ENCODE data around the gene MPV17.
"Not testable (repeated sequence)": the region's sequence is repeated elsewhere in the genome, so short reads cannot be mapped to it uniquely, and the experiment has no call there.

Gene MPV17

GRCh38 chr2:27322766-27323595, at the start of gene MPV17:
MPV17 (minus strand) TSS chr2:27323097; CDS start chr2:27322517, 580 bp downstream.
- peak; percentile 59 to 62 for DNase-seq (ENCODE audit: low read depth in 2 of 2)

GRCh38 chr2:27370816-27371620, 48.1 kb upstream of the MPV17 start:
- DNase-seq (ENCODE audit: low read depth in 2 of 2): no peak

GRCh38 chr2:27370026-27370815, 47.3 kb upstream of the MPV17 start, which contains the start of the genes EIF2B4 and SNX17:
EIF2B4 (minus strand) TSS chr2:27370338; CDS start chr2:27370314, 24 bp downstream.
SNX17 (plus strand) TSS chr2:27370616; CDS start chr2:27370744, 128 bp downstream.
- DNase-seq (ENCODE audit: low read depth in 2 of 2): peak; percentile 97 to 98

- DNase-seq (ENCODE audit: low read depth in 2 of 2): no peak
Observed at GRCh38 chr2:27369471-27370025, 46.7 kb upstream of the MPV17 start.

- DNase-seq (ENCODE audit: low read depth in 2 of 2): no peak
Observed at GRCh38 chr2:27363933-27364332, 41.0 kb upstream of the MPV17 start.

- no peak for DNase-seq (ENCODE audit: low read depth in 2 of 2)
Observed at GRCh38 chr2:27362678-27363420, 40.0 kb upstream of the MPV17 start.

GRCh38 chr2:27356382-27357181, 33.7 kb upstream of the MPV17 start, which contains the start of gene GTF3C2:
GTF3C2 (minus strand) TSS chr2:27356764; CDS start chr2:27343554, 13,210 bp downstream.
- peak; percentile 94 to 95 for DNase-seq (ENCODE audit: low read depth in 2 of 2)

- DNase-seq (ENCODE audit: low read depth in 2 of 2): no peak
Observed at GRCh38 chr2:27356056-27356381, 33.1 kb upstream of the MPV17 start.

GRCh38 chr2:27354597-27354927, 31.7 kb upstream of the MPV17 start:
- DNase-seq (ENCODE audit: low read depth in 2 of 2): no peak

GRCh38 chr2:27353762-27354596, 31.1 kb upstream of the MPV17 start:
- DNase-seq (ENCODE audit: low read depth in 2 of 2): no peak

- DNase-seq (ENCODE audit: low read depth in 2 of 2): not testable (repeated sequence)
Observed at GRCh38 chr2:27353386-27353761, 30.5 kb upstream of the MPV17 start.

GRCh38 chr2:27351802-27352598, 29.1 kb upstream of the MPV17 start:
- DNase-seq (ENCODE audit: low read depth in 2 of 2): no peak

GRCh38 chr2:27350106-27350693, 27.3 kb upstream of the MPV17 start:
- no peak for DNase-seq (ENCODE audit: low read depth in 2 of 2)

GRCh38 chr2:27347641-27348040, 24.7 kb upstream of the MPV17 start:
- DNase-seq (ENCODE audit: low read depth in 2 of 2): no peak

GRCh38 chr2:27336173-27336572, 13.3 kb upstream of the MPV17 start:
- no peak for DNase-seq (ENCODE audit: low read depth in 2 of 2)

- no peak for DNase-seq (ENCODE audit: low read depth in 2 of 2)
Observed at GRCh38 chr2:27335311-27335710, 12.4 kb upstream of the MPV17 start.

GRCh38 chr2:27324720-27325119, 1.8 kb upstream of the MPV17 start:
- no peak for DNase-seq (ENCODE audit: low read depth in 2 of 2)
